C4-2B (cell line): ENCODE measurements around the gene SEZ6.

Experiments
- CTCF ChIP-seq: fragments of 450-650 bp; conservative IDR thresholded peaks from 2 replicates; pipeline ENCODE4 v1.5.1; 2017; ENCODE audit warnings: mild to moderate bottlenecking
- ZFX ChIP-seq: fragments of 450-650 bp; IDR thresholded peaks from 2 replicates; pipeline ENCODE4 v1.6.1; 2017

DNA sequence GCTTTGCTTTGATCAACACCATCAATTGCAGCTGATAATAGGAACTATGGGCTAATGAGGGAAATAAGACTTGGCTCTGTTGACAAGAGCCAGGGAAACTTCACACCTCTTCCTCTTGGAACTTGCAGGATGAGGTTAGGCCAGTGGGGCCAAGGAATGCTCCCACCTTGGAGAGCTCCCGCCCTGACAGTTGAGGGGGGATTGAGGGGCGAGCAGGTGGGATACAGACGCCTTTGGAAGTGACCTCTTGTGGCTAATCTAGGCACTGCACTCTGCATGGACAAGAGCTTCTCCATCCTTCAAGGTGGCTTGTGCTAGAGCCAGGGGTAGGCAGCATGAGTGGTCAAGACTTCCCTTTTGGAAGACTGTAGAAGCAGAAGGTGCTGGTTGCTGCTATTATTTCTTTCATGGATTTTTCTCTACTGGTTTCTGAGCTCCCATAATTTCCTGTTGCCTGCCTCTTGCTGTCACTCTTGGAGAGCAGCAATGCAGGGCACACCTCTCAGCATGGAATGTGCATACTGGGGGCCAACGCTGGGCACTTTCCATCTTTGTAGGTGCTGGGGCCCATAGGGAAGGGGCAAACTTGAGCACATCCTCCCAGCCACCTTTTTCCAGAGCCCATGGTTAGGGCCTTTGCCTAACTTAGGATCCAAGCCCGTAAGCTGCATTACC is 52.3 kb downstream of the SEZ6 start:
- TF ChIP-seq CTCF: peak; percentile 91
- no peak for TF ChIP-seq ZFX
